Stimulated activated CD8-positive, alpha-beta memory T cell treated with anti-CD3 and anti-CD28 coated beads, Interleukin-15, amount 100 ng/mL, for 48 hours (primary cell): Measurements from ENCODE around the gene RGPD4.

Source experiments
- DNase-seq, 2 donors: peaks; one replicate each; pipeline ENCODE4 v3.0.0-alpha.2; 2020; ENCODE audit warnings: low read depth in 2 of 2

Gene RGPD4

GRCh38 chr2:107927034-107927534 lies 100.4 kb downstream of the RGPD4 start:
- DNase-seq = no peak

DNA sequence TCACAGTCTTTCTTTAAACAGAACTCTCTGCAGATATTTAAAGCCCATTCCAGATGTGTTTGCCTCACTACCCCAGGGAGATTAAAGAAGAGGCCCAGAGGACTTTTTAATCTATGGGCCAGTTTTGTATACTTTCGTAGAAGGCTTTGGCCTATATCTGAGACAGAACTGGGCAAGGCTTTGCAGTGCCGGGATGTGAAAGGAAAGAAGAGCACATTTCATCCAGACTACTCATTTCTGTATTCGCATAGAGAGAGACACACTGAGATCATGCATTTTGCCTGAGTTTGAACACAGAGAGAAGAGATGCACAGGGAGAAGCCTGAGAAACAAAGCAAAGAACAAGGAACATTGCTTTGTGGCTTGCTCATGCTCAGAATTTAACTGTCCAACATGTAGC lies 104.7 kb downstream of the RGPD4 start:
- no peak for DNase-seq

GRCh38 chr2:107932488-107932887 lies 105.8 kb downstream of the RGPD4 start:
- DNase-seq = no peak

- no peak for DNase-seq
Measured at GRCh38 chr2:107932979-107933378, 106.3 kb downstream of the RGPD4 start.

- DNase-seq = no peak
Measured at GRCh38 chr2:107936433-107937359, 110.0 kb downstream of the RGPD4 start.
